HEK293 (cell line): ENCODE data around the gene GCK.

Experiments used
- CTCF ChIA-PET: fragments of 350-600 bp; formaldehyde crosslinking; extraction: SDS; loops from one replicate; lab custom pipeline; 2021; ENCODE audit warnings: antibody characterized with exemption; lab: Yijun Ruan, JAX
- POLR2A ChIA-PET: fragments of 300-600 bp; formaldehyde crosslinking; extraction: SDS; loops from one replicate; lab custom pipeline; 2020; ENCODE audit warnings: antibody characterized with exemption, inconsistent platforms; lab: Yijun Ruan, JAX
- H3K27ac ChIP-seq: fragments of 200-500 bp; sonication (Bioruptor generic); 2 replicates; pipeline ENCODE4 v1.5.1; 2014; ENCODE audit warnings: low read depth, low read length, control low read depth, inconsistent platforms; ENCODE audit errors: extremely low read depth
- H3K36me3 ChIP-seq, 2 experiments: fragments of 200-500 bp in 1 of 2; sonication (Bioruptor generic) in 1 of 2; 1 replicate in 1 of 2; 2 replicates in 1 of 2; pipeline ENCODE4 v1.5.1; 2014 to 2017; ENCODE audit warnings: inconsistent platforms in 2 of 2, low read length in 2 of 2; ENCODE audit not compliant: control insufficient read depth in 2 of 2, insufficient read depth in 1 of 2
- H3K4me1 ChIP-seq: fragments of 200-500 bp; sonication (Bioruptor generic); 2 replicates; pipeline ENCODE4 v1.5.1; 2014; ENCODE audit warnings: mild to moderate bottlenecking, low read length, inconsistent platforms; ENCODE audit not compliant: control insufficient read depth, insufficient read depth
- H3K4me3 ChIP-seq: 2 replicates; pipeline ENCODE4 v1.5.1; 2011; ENCODE audit warnings: low read depth, mild to moderate bottlenecking, control low read depth, low read length, moderate library complexity
- H3K9me3 ChIP-seq: fragments of 200-500 bp; sonication (Bioruptor generic); 2 replicates; pipeline ENCODE4 v1.5.1; 2014; ENCODE audit warnings: low read depth, low read length, inconsistent platforms; ENCODE audit not compliant: control insufficient read depth, insufficient read depth
- HOXC10 ChIP-seq: sonication (generic); formaldehyde crosslinking; IDR thresholded peaks from 2 replicates; pipeline ENCODE4 v1.8.1; 2023; ENCODE audit warnings: mild to moderate bottlenecking, missing genetic modification reagents
- INSM2 ChIP-seq: fragments of 450-650 bp; formaldehyde crosslinking; IDR thresholded peaks from 2 replicates; pipeline ENCODE4 v1.5.1; 2016; ENCODE audit warnings: missing biosample characterization, missing genetic modification characterization
- TSHZ1 ChIP-seq: fragments of 450-650 bp; formaldehyde crosslinking; IDR thresholded peaks from 2 replicates; pipeline ENCODE4 v1.5.1; 2016; ENCODE audit warnings: missing biosample characterization, missing genetic modification characterization, borderline replicate concordance
- ZBTB11 ChIP-seq: fragments of 450-650 bp; formaldehyde crosslinking; conservative IDR thresholded peaks from 2 replicates; pipeline ENCODE4 v1.5.1; 2016; ENCODE audit warnings: low read depth, missing biosample characterization, missing genetic modification characterization
- ZNF302 ChIP-seq: fragments of 450-650 bp; formaldehyde crosslinking; IDR thresholded peaks from 2 replicates; pipeline ENCODE4 v1.5.1; 2016; ENCODE audit warnings: missing biosample characterization, missing genetic modification characterization, low read depth
- ZNF335 ChIP-seq: fragments of 450-650 bp; formaldehyde crosslinking; conservative IDR thresholded peaks from 2 replicates; pipeline ENCODE4 v1.5.1; 2016; ENCODE audit warnings: missing biosample characterization, missing genetic modification characterization
- ZNF362 ChIP-seq: fragments of 450-650 bp; formaldehyde crosslinking; IDR thresholded peaks from 2 replicates; pipeline ENCODE4 v1.5.1; 2016; ENCODE audit warnings: missing biosample characterization, missing genetic modification characterization
- ZNF398 ChIP-seq: fragments of 450-650 bp; formaldehyde crosslinking; IDR thresholded peaks from 2 replicates; pipeline ENCODE4 v1.5.1; 2017; ENCODE audit warnings: missing biosample characterization, missing genetic modification characterization
- ZNF585B ChIP-seq: fragments of 450-650 bp; formaldehyde crosslinking; IDR thresholded peaks from 2 replicates; pipeline ENCODE4 v1.5.1; 2016; ENCODE audit warnings: missing biosample characterization, missing genetic modification characterization
- ZNF596 ChIP-seq: fragments of 450-650 bp; IDR thresholded peaks from 2 replicates; pipeline ENCODE4 v1.5.0; 2018; ENCODE audit warnings: missing biosample characterization, mild to moderate bottlenecking, missing genetic modification characterization, moderate library complexity
- ZNF704 ChIP-seq: fragments of 450-650 bp; formaldehyde crosslinking; IDR thresholded peaks from 2 replicates; pipeline ENCODE4 v1.5.1; 2016; ENCODE audit warnings: missing biosample characterization, missing genetic modification characterization
- ZNF707 ChIP-seq: fragments of 450-650 bp; formaldehyde crosslinking; IDR thresholded peaks from 2 replicates; pipeline ENCODE4 v1.5.1; 2016; ENCODE audit warnings: missing biosample characterization, missing genetic modification characterization
- ZSCAN30 ChIP-seq: fragments of 450-650 bp; IDR thresholded peaks from 2 replicates; pipeline ENCODE4 v1.5.1; 2018; ENCODE audit warnings: missing biosample characterization, mild to moderate bottlenecking, missing genetic modification characterization, moderate library complexity

The GCK gene

GRCh38 chr7:44144426-44144967 lies 44.7 kb downstream of the GCK start (continued):
- TF ChIP-seq TSHZ1 (tag by site-specific recombination) (no peak), ZBTB11 (tag by site-specific recombination) (no peak), INSM2 (tag by site-specific recombination) (no peak), HOXC10 (no peak), ZNF704 (no peak), ZNF398 (tag by site-specific recombination) (no peak), ZNF335 (tag by site-specific recombination) (no peak), ZNF707 (tag by site-specific recombination) (no peak)

GRCh38 chr7:44143646-44144250 lies 45.5 kb downstream of the GCK start:
- Histone ChIP-seq H3K27ac (no peak overlapping the region), H3K4me1 (no peaks in the 10 kb centered on the region), H3K36me3 (no peaks in the 10 kb centered on the region), H3K4me3 (no peak overlapping the region), H3K9me3 (no peaks in the 10 kb centered on the region)
- POLR2A ChIA-PET, result no interaction called here
- CTCF ChIA-PET, result interaction anchor here (0.6 kb wide), 1 partner anchor 359 kb away, joined by 3 read pairs; no protein-coding TSS in a partner anchor
- no peak for TF ChIP-seq ZNF585B (tag by site-specific recombination)
- TF ChIP-seq ZSCAN30 (tag by site-specific recombination), result no peak
- no peak for TF ChIP-seq ZNF302 (tag by site-specific recombination)
- TF ChIP-seq ZNF335 (tag by site-specific recombination), result no peak
- TF ChIP-seq ZNF596 (tag by site-specific recombination), result no peak
- no peak for TF ChIP-seq ZNF362
